Measurements from ENCODE around the gene KIF26B.

The KIF26B gene

GRCh38 chr1:245622332-245623014 lies 467.7 kb downstream of the KIF26B start:
- H3K4me3 ChIP-seq (ENCODE audit: low read length): no peak overlapping the region
- H3K36me3 ChIP-seq (ENCODE audit: control insufficient read depth, insufficient read depth, low read length): no peaks in the 10 kb centered on the region
- WGBS (ENCODE audit: extremely low coverage, insufficient coverage, low lambda C conversion rate): no CpG with 5 or more reads among the region's 18 CpGs
- no peaks in the 10 kb centered on the region for H3K79me1 ChIP-seq (ENCODE audit: low read length)
- H3K27me3 ChIP-seq (ENCODE audit: insufficient read depth, low read length, poor library complexity): no peaks in the 10 kb centered on the region
- H3K4me2 ChIP-seq (ENCODE audit: low read length): no peak overlapping the region
- DNase-seq: peak; percentile 89
- H2BK120ac ChIP-seq (ENCODE audit: low read depth, low read length): no peak overlapping the region
- H4K5ac ChIP-seq (ENCODE audit: low read length): no peak overlapping the region
- peaks cover 5% of the 10 kb centered on the region for H3K4me1 ChIP-seq (ENCODE audit: control insufficient read depth, low read depth, low read length)
- no peak overlapping the region for H3K27ac ChIP-seq (ENCODE audit: low read depth, low read length)
- H3K18ac ChIP-seq (ENCODE audit: low read length): no peak overlapping the region
- H2BK5ac ChIP-seq (ENCODE audit: low read length): no peak overlapping the region
- no peak overlapping the region for H3K9ac ChIP-seq (ENCODE audit: low read length)
- no peak overlapping the region for H2BK15ac ChIP-seq (replicated peaks; ENCODE audit: low read depth)
- no peak overlapping the region for H2AK5ac ChIP-seq (ENCODE audit: low read length)
- no peak overlapping the region for H3K4ac ChIP-seq (ENCODE audit: low read depth, low read length)
- no peak overlapping the region for H3K23ac ChIP-seq (ENCODE audit: low read length)
- H3K56ac ChIP-seq (ENCODE audit: low read length): no peak overlapping the region
- H4K8ac ChIP-seq (ENCODE audit: low read depth, low read length): no peak overlapping the region
- no peaks in the 10 kb centered on the region for H3K79me2 ChIP-seq (ENCODE audit: control insufficient read depth, insufficient read depth, low read length)

DNA sequence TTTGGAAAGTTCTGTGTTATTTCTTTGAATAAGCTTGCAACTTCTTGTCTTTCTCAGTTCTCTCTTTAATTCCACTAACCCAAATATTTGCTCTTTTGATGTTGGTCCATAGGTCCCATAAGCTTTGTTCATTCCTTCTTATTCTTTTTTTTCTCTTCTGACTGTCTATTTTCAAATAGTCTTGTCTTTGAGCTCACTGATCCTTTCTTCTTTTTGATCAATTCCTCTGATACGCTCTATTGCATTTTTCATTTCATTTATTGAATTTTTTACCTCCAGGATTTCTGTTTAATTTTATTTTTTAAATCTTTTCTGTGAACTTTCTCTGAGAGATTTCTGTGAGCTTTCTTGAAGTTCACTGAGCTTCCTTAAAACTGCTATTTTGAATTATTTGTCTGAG lies 486.6 kb downstream of the KIF26B start:
- Histone ChIP-seq H3K9ac (ENCODE audit: low read length) (no peak overlapping the region), H3K36me3 (ENCODE audit: control insufficient read depth, insufficient read depth, low read length) (no peaks in the 10 kb centered on the region), H3K27me3 (ENCODE audit: insufficient read depth, low read length, poor library complexity) (no peaks in the 10 kb centered on the region), H4K8ac (ENCODE audit: low read depth, low read length) (no peak overlapping the region), H2BK120ac (ENCODE audit: low read depth, low read length) (no peak overlapping the region), H2AK5ac (ENCODE audit: low read length) (no peak overlapping the region), H3K4me2 (ENCODE audit: low read length) (no peak overlapping the region), H2BK5ac (ENCODE audit: low read length) (no peak overlapping the region), H3K23ac (ENCODE audit: low read length) (no peak overlapping the region), H3K79me2 (ENCODE audit: control insufficient read depth, insufficient read depth, low read length) (no peaks in the 10 kb centered on the region), H3K79me1 (ENCODE audit: low read length) (no peaks in the 10 kb centered on the region), H2BK15ac (replicated peaks; ENCODE audit: low read depth) (no peak overlapping the region), H3K4me1 (ENCODE audit: control insufficient read depth, low read depth, low read length) (no peaks in the 10 kb centered on the region), H3K56ac (ENCODE audit: low read length) (no peak overlapping the region), H3K18ac (ENCODE audit: low read length) (no peak overlapping the region), H3K4ac (ENCODE audit: low read depth, low read length) (no peak overlapping the region), H3K4me3 (ENCODE audit: low read length) (no peak overlapping the region), H3K27ac (ENCODE audit: low read depth, low read length) (no peak overlapping the region), H4K5ac (ENCODE audit: low read length) (no peak overlapping the region)
- no peak for DNase-seq
- WGBS (ENCODE audit: extremely low coverage, insufficient coverage, low lambda C conversion rate): no CpG with 5 or more reads among the region's 1 CpG

DNA sequence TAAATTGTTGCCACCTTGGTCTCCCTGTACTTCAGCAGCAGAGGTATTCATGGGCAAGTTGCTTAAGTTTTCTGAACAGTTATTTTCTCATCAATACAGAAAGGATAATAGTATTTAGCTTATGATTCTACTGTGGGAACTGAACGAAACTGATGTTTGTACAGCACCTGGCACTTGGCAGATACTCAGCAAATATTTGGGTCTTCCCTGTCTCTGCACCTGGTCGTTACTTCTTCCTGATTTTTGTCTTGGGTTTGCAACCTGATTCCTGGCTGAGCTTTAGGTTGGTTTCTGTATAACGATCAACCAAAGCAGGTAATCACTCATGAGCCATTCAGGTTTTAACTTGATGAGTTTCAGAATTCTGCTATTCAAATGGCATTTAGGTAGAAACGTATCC lies 490.6 kb downstream of the KIF26B start:
- Histone ChIP-seq H3K4me2 (ENCODE audit: low read length) (no peak overlapping the region), H2BK5ac (ENCODE audit: low read length) (no peak overlapping the region), H3K36me3 (ENCODE audit: control insufficient read depth, insufficient read depth, low read length) (no peaks in the 10 kb centered on the region), H3K18ac (ENCODE audit: low read length) (no peak overlapping the region), H3K4me1 (ENCODE audit: control insufficient read depth, low read depth, low read length) (no peaks in the 10 kb centered on the region), H2AK5ac (ENCODE audit: low read length) (no peak overlapping the region), H2BK120ac (ENCODE audit: low read depth, low read length) (no peak overlapping the region), H3K4me3 (ENCODE audit: low read length) (no peak overlapping the region), H2BK15ac (replicated peaks; ENCODE audit: low read depth) (no peak overlapping the region), H3K27ac (ENCODE audit: low read depth, low read length) (no peak overlapping the region), H3K79me1 (ENCODE audit: low read length) (no peaks in the 10 kb centered on the region), H3K9ac (ENCODE audit: low read length) (no peak overlapping the region), H3K23ac (ENCODE audit: low read length) (no peak overlapping the region), H4K8ac (ENCODE audit: low read depth, low read length) (no peak overlapping the region), H3K27me3 (ENCODE audit: insufficient read depth, low read length, poor library complexity) (no peaks in the 10 kb centered on the region), H3K56ac (ENCODE audit: low read length) (no peak overlapping the region), H3K4ac (ENCODE audit: low read depth, low read length) (no peak overlapping the region), H3K79me2 (ENCODE audit: control insufficient read depth, insufficient read depth, low read length) (no peaks in the 10 kb centered on the region), H4K5ac (ENCODE audit: low read length) (no peak overlapping the region)
- DNase-seq: no peak
- WGBS (ENCODE audit: extremely low coverage, insufficient coverage, low lambda C conversion rate): no CpG with 5 or more reads among the region's 4 CpGs

- no peak overlapping the region for H3K27ac ChIP-seq (ENCODE audit: low read depth, low read length)
- H3K27me3 ChIP-seq (ENCODE audit: insufficient read depth, low read length, poor library complexity): no peaks in the 10 kb centered on the region
- no CpG with 5 or more reads among the region's 9 CpGs for WGBS (ENCODE audit: extremely low coverage, insufficient coverage, low lambda C conversion rate)
- no peaks in the 10 kb centered on the region for H3K4me1 ChIP-seq (ENCODE audit: control insufficient read depth, low read depth, low read length)
- no peak overlapping the region for H2BK5ac ChIP-seq (ENCODE audit: low read length)
- DNase-seq: peak; percentile 22
- no peaks in the 10 kb centered on the region for H3K36me3 ChIP-seq (ENCODE audit: control insufficient read depth, insufficient read depth, low read length)
- H3K4ac ChIP-seq (ENCODE audit: low read depth, low read length): no peak overlapping the region
- H2BK15ac ChIP-seq (replicated peaks; ENCODE audit: low read depth): no peak overlapping the region
- H3K18ac ChIP-seq (ENCODE audit: low read length): no peak overlapping the region
- H4K8ac ChIP-seq (ENCODE audit: low read depth, low read length): no peak overlapping the region
- H2AK5ac ChIP-seq (ENCODE audit: low read length): no peak overlapping the region
- H3K56ac ChIP-seq (ENCODE audit: low read length): no peak overlapping the region
- no peak overlapping the region for H3K4me2 ChIP-seq (ENCODE audit: low read length)
- no peak overlapping the region for H4K5ac ChIP-seq (ENCODE audit: low read length)
- H3K9ac ChIP-seq (ENCODE audit: low read length): no peak overlapping the region
- H3K79me2 ChIP-seq (ENCODE audit: control insufficient read depth, insufficient read depth, low read length): no peaks in the 10 kb centered on the region
- H3K4me3 ChIP-seq (ENCODE audit: low read length): no peak overlapping the region
- H3K79me1 ChIP-seq (ENCODE audit: low read length): no peaks in the 10 kb centered on the region
- H2BK120ac ChIP-seq (ENCODE audit: low read depth, low read length): no peak overlapping the region
- no peak overlapping the region for H3K23ac ChIP-seq (ENCODE audit: low read length)
Measured at GRCh38 chr1:245645894-245646293, 491.1 kb downstream of the KIF26B start.

DNA sequence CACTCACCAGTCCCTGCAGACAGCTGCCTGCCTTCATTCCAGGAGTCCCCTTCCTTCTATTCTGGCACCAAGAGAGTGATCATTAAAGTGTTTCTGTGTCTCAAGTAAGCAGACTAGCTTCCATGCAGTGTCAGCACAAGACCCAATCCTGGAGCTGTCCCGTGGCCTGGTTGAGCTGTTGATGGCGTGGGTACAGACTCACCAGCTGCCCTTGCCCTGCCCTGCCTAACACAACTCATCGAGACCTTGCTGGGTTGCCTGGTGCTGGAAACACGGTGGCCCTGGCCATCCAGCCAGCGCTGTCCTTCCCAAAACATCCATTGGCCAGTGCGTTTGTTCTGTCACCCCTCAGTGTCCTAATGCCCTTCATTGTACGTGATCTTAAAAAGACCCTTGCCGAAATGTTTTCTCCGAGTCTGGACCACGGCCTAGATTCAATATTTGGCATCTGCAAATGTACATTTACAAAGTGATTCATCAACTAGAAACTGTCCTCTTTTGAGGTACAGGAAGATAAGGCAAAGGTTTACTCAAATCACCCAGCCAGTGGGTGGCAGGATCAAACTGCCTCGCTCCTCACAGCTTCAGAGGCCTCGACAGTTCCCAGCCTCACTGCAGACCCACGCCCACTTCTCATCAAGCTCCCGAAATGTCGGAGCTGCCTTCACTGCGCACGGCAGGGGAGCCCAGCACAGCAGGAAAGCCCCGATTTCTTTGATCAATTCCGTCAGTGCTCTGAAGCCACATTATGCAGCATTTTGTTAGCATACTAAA lies 494.2 kb downstream of the KIF26B start:
- H3K4me3 ChIP-seq (ENCODE audit: low read length): no peak overlapping the region
- WGBS (ENCODE audit: extremely low coverage, insufficient coverage, low lambda C conversion rate): no CpG with 5 or more reads among the region's 19 CpGs
- H3K18ac ChIP-seq (ENCODE audit: low read length): no peak overlapping the region
- peak; percentile 70 for DNase-seq
- no peaks in the 10 kb centered on the region for H3K36me3 ChIP-seq (ENCODE audit: control insufficient read depth, insufficient read depth, low read length)
- H3K27ac ChIP-seq (ENCODE audit: low read depth, low read length): no peak overlapping the region
- H4K5ac ChIP-seq (ENCODE audit: low read length): no peak overlapping the region
- no peak overlapping the region for H2BK5ac ChIP-seq (ENCODE audit: low read length)
- no peak overlapping the region for H3K4ac ChIP-seq (ENCODE audit: low read depth, low read length)
- H2AK5ac ChIP-seq (ENCODE audit: low read length): no peak overlapping the region
- no peak overlapping the region for H2BK120ac ChIP-seq (ENCODE audit: low read depth, low read length)
- no peak overlapping the region for H3K9ac ChIP-seq (ENCODE audit: low read length)
- no peaks in the 10 kb centered on the region for H3K79me1 ChIP-seq (ENCODE audit: low read length)
- no peaks in the 10 kb centered on the region for H3K79me2 ChIP-seq (ENCODE audit: control insufficient read depth, insufficient read depth, low read length)
- no peak overlapping the region for H3K4me2 ChIP-seq (ENCODE audit: low read length)
- H4K8ac ChIP-seq (ENCODE audit: low read depth, low read length): no peak overlapping the region
- H3K23ac ChIP-seq (ENCODE audit: low read length): no peak overlapping the region
- no peaks in the 10 kb centered on the region for H3K4me1 ChIP-seq (ENCODE audit: control insufficient read depth, low read depth, low read length)
- H3K27me3 ChIP-seq (ENCODE audit: insufficient read depth, low read length, poor library complexity): no peaks in the 10 kb centered on the region
- no peak overlapping the region for H2BK15ac ChIP-seq (replicated peaks; ENCODE audit: low read depth)
- no peak overlapping the region for H3K56ac ChIP-seq (ENCODE audit: low read length)

All from mesendoderm (in vitro differentiated cells).